GM12874 (cell line): ENCODE measurements around the gene CACNA2D3.

Experiments used
- TF ChIP-seq, protein P1 (sequence below): IDR thresholded peaks from 2 replicates; pipeline ENCODE4 v1.5.1; 2011; ENCODE audit warnings: low read depth, mild to moderate bottlenecking, control low read depth, low read length, moderate library complexity; ENCODE audit not compliant: insufficient read depth

Gene CACNA2D3

DNA sequence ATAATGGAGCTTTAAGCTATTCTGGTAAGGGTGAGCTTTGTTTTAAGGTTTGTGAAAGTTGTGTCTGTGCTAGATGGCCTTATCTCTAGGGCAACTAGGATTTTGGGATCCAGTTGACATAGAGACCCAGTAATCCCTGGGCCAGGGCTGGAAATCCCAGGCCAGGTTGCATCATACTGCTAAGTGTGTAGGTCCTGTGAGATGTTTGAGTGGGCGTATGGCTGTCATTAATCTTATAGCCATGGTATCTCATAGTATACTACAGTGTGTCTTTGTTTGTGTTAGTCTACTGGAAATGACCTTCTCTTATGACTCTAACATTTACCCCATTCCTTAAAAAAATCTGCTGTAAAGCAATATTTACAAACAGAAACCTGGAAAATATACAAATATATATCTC is 151.4 kb downstream of the CACNA2D3 start:
- TF ChIP-seq, protein P1, sequence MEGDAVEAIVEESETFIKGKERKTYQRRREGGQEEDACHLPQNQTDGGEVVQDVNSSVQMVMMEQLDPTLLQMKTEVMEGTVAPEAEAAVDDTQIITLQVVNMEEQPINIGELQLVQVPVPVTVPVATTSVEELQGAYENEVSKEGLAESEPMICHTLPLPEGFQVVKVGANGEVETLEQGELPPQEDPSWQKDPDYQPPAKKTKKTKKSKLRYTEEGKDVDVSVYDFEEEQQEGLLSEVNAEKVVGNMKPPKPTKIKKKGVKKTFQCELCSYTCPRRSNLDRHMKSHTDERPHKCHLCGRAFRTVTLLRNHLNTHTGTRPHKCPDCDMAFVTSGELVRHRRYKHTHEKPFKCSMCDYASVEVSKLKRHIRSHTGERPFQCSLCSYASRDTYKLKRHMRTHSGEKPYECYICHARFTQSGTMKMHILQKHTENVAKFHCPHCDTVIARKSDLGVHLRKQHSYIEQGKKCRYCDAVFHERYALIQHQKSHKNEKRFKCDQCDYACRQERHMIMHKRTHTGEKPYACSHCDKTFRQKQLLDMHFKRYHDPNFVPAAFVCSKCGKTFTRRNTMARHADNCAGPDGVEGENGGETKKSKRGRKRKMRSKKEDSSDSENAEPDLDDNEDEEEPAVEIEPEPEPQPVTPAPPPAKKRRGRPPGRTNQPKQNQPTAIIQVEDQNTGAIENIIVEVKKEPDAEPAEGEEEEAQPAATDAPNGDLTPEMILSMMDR: no peak

DNA sequence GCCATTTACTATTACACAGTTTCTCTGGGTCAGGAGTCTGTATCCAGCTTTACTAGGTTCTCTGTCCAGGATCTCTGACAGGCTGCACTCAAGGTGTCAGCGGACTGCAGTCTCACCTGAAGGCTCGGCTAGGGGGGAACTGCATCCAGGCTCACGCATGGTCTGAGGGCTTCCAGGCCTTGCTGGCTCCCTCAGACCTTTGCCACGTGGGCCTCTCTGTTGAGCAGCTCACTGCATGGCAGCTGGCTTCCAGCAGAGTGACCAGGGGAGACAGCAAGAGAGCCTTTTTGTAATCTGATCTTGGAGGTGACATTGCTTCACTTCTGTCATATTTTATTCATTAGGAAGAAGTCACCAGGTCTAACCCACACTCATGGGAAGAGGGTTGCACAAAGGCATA is 152.3 kb downstream of the CACNA2D3 start:
- TF ChIP-seq, protein P1: no peak

DNA sequence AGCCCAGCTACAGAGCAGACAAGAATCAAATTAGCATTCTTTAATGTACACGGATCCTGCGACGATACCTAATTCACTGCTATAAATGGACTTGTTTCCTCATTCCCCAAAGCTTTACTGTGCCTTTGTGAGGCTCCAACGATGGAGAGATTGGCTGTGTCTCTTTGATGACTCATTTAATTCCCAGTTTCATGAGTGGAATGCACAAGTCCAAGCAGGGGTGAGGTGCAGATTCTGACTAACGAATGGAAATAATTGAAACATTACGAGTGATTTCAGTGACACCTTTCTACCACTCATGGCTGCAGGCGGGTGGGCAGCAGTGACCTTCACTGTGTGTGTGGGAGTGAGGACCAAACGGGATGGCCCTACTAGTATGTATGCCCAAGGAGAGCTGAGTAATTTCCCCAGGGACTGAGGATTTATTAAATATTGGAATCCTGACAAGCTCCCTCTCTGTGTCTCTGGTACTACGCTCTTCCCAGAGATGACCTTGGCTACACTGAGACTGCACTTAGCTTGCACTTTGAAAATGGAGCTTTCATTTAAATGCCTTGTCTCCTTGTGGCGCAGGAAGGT is 156.7 kb downstream of the CACNA2D3 start:
- TF ChIP-seq, protein P1: no peak

DNA sequence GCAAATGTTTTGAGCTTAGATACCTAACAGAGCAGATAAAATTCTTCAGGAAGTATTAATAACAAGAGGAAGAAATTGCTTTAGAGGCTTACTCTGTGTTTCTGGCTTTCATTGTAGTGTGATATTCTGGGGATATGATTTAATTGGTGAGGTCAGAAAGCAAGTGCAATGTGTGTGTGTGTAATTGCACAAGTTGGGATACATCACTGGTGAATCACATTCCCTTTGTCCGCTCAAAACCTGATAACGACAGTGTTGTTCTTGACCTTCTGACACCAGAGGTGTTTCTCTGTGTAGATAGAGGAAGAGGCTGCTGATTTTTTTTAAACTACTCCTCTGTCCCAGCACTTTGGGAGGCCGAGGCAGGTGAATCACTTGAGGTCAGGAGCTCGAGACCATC is 161.1 kb downstream of the CACNA2D3 start:
- TF ChIP-seq, protein P1: no peak

DNA sequence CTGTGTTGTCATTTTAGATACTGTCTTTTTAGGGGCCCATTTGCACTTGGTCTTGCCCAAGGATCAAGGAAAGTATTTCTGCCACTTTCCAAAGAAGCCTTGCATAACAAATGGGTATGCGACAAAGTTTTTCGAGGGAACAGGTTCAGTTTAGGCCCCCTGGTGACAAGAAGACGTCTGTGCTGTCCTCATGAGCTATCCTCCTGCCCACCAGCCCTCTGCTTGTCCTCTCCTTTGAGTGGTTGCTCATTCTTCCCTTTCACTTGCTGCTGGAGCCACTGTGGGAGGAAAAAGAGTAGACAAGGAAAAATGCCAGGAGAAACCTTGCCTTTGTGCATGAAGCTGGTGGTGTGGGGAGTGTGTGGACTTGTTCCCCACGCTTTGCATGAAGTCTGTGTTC is 171.9 kb downstream of the CACNA2D3 start:
- TF ChIP-seq, protein P1: no peak

DNA sequence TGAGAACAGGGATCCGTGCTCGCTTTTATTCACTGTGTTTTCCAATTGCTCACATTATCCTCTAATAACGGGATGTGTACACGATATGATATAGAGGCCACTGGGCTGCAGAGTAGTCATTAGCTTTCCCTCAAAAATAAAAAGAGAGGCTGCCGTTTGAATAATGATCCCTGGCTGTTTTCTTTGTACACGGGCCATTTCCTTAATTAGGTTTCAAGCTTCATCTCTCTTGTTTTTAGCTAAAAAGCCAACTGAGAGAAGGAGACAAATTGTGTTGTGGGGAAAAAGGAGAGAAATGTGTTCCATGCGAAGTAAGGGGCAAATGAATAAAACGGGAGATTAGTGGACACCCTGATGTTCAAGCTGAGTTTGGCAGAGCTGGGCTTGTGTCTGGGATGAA is 174.2 kb downstream of the CACNA2D3 start:
- TF ChIP-seq, protein P1: no peak

DNA sequence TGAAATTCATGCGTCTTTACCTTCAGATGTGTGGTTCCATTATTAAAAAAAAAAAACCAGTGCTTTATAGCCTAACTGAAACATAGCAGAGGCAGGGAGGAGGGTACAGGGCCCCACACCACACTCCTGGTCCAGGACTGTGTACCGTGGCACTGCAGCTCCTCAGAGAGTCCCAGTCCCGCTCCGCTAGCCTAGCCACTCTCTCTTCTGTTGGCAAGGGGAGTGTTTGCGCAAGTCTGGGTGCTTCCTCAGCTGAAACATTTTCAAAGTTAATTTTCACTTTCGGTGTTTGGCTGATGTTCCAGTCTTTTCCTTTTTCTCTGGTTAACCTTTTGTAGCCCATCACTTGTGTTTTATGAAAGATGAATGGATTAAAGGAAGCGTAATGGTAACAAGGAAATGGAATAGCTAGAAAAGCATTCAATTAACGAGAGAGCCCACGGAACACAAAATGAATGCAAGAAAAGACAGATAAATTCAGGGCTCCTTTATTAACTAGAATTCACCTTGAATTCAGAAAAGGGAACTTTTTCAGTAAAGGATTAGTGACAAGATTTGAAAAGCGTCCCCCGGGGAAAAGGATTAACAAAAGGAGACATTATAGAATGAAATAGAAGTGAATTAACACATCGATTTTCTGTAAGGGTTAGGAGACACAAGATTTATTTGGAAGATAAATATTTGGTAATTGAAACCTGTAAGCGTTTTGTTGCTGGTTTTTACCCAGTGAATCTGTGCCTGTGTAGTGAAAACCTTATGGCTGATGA is 177.0 kb downstream of the CACNA2D3 start:
- TF ChIP-seq, protein P1: no peak
